Measurements from ENCODE around the gene CORO6. TPM values are rescaled to one million over a fixed set of nuclear protein-coding genes. Genes with fewer than 3 reads are reported as not detected.
A peak's percentile ranks its signal among the peaks of the same experiment; 100 is the strongest.

The CORO6 gene
- 4.8 and 7.1 TPM in 2 replicates for total RNA-seq
- long read RNA-seq, result 0 reads

GRCh38 chr17:29622337-29623282 is at the start of gene CORO6:
TSS of gene CORO6 (minus strand) at chr17:29622912. CDS start at chr17:29621421, 1,491 bp downstream.
- Mint-ChIP-seq H3K4me3 (ENCODE audit: unreplicated experiment) (peak within 1 kb of the TSS; percentile 77), H3K9me3 (ENCODE audit: unreplicated experiment) (no peaks in the 10 kb centered on the region), H3K27me3 (ENCODE audit: unreplicated experiment) (no peaks in the 10 kb centered on the region), H3K4me1 (ENCODE audit: unreplicated experiment) (peaks cover 13% of the 10 kb centered on the region), H3K27ac (ENCODE audit: unreplicated experiment) (peak within 1 kb of the TSS; percentile 4), H3K36me3 (ENCODE audit: unreplicated experiment) (peaks cover 2% of the 10 kb centered on the region)
- TF ChIP-seq CTCF (IDR thresholded peaks at IDR 0.05), result no peak
- DNase-seq (ENCODE audit: extremely low spot score, unreplicated experiment), result no peak

GRCh38 chr17:29671661-29672060 is 48.9 kb upstream of the CORO6 start:
- no peak for DNase-seq (ENCODE audit: extremely low spot score, unreplicated experiment)

GRCh38 chr17:29669266-29669665 is 46.6 kb upstream of the CORO6 start:
- H3K4me3 Mint-ChIP-seq (ENCODE audit: unreplicated experiment), result no peak overlapping the region
- no peaks in the 10 kb centered on the region for H3K27me3 Mint-ChIP-seq (ENCODE audit: unreplicated experiment)
- no peak for TF ChIP-seq CTCF (IDR thresholded peaks at IDR 0.05)
- H3K4me1 Mint-ChIP-seq (ENCODE audit: unreplicated experiment), result peaks cover 6% of the 10 kb centered on the region
- no peak overlapping the region for H3K27ac Mint-ChIP-seq (ENCODE audit: unreplicated experiment)
- no peak for DNase-seq (ENCODE audit: extremely low spot score, unreplicated experiment)
- peaks cover 29% of the 10 kb centered on the region for H3K36me3 Mint-ChIP-seq (ENCODE audit: unreplicated experiment)
- H3K9me3 Mint-ChIP-seq (ENCODE audit: unreplicated experiment), result no peaks in the 10 kb centered on the region

More at GRCh38 chr17:29671661-29672060, 48.9 kb upstream of the CORO6 start:
- no peak overlapping the region for H3K27ac Mint-ChIP-seq (ENCODE audit: unreplicated experiment)
- no peak overlapping the region for H3K4me3 Mint-ChIP-seq (ENCODE audit: unreplicated experiment)
- TF ChIP-seq CTCF (IDR thresholded peaks at IDR 0.05), result no peak
- H3K9me3 Mint-ChIP-seq (ENCODE audit: unreplicated experiment), result no peaks in the 10 kb centered on the region
- no peaks in the 10 kb centered on the region for H3K27me3 Mint-ChIP-seq (ENCODE audit: unreplicated experiment)
- H3K36me3 Mint-ChIP-seq (ENCODE audit: unreplicated experiment), result peaks cover 28% of the 10 kb centered on the region
- H3K4me1 Mint-ChIP-seq (ENCODE audit: unreplicated experiment), result peaks cover 3% of the 10 kb centered on the region

GRCh38 chr17:29667969-29668368 is 45.3 kb upstream of the CORO6 start:
- no peak overlapping the region for H3K27ac Mint-ChIP-seq (ENCODE audit: unreplicated experiment)
- H3K4me3 Mint-ChIP-seq (ENCODE audit: unreplicated experiment), result no peak overlapping the region
- H3K27me3 Mint-ChIP-seq (ENCODE audit: unreplicated experiment), result no peaks in the 10 kb centered on the region
- H3K36me3 Mint-ChIP-seq (ENCODE audit: unreplicated experiment), result peaks cover 29% of the 10 kb centered on the region
- no peaks in the 10 kb centered on the region for H3K9me3 Mint-ChIP-seq (ENCODE audit: unreplicated experiment)
- DNase-seq (ENCODE audit: extremely low spot score, unreplicated experiment), result no peak
- peaks cover 10% of the 10 kb centered on the region for H3K4me1 Mint-ChIP-seq (ENCODE audit: unreplicated experiment)
- TF ChIP-seq CTCF (IDR thresholded peaks at IDR 0.05), result no peak

- no peaks in the 10 kb centered on the region for H3K27me3 Mint-ChIP-seq (ENCODE audit: unreplicated experiment)
- no peak for TF ChIP-seq CTCF (IDR thresholded peaks at IDR 0.05)
- no peak overlapping the region for H3K4me3 Mint-ChIP-seq (ENCODE audit: unreplicated experiment)
- peaks cover 14% of the 10 kb centered on the region for H3K4me1 Mint-ChIP-seq (ENCODE audit: unreplicated experiment)
- no peaks in the 10 kb centered on the region for H3K9me3 Mint-ChIP-seq (ENCODE audit: unreplicated experiment)
- peak overlapping the region; percentile 18 for H3K27ac Mint-ChIP-seq (ENCODE audit: unreplicated experiment)
- DNase-seq (ENCODE audit: extremely low spot score, unreplicated experiment), result no peak
- peaks cover 25% of the 10 kb centered on the region for H3K36me3 Mint-ChIP-seq (ENCODE audit: unreplicated experiment)
Observed at GRCh38 chr17:29665481-29665810, 42.7 kb upstream of the CORO6 start.

Data from osteocyte (in vitro differentiated cells).